Stomach (tissue), 8 donors: ENCODE data around the gene ETFBKMT. TPM values are rescaled to one million over a fixed set of nuclear protein-coding genes. Genes with fewer than 3 reads are reported as not detected.

ENCODE experiments used
- polyA plus RNA-seq, 3 donors: library from polyadenylated mRNA; stranded (reverse); fragments of 200-250 nt; gene quantifications; one replicate each; pipeline ENCODE4 v1.2.3, GENCODE V29; 2013
- total RNA-seq, 5 donors: library from RNA; depleted of rRNA; stranded (reverse); fragments of >200 nt; gene quantifications; one replicate each; pipeline versions ENCODE4 v1.1.0 to v1.2.3, GENCODE V29; 2014 to 2016
- donor health status: healthy with polysubstance abuse.
- donor health status: Bipolar disorder and iron deficiency.
- donor health status: healthy.

Gene ETFBKMT
- total and polyA plus RNA-seq, 8 donors, result 1.1 to 5.0 (median 3.1) TPM; not detected in 1

Other genes starting within 250 kb of the ETFBKMT start
- 10 to 100 TPM in 3 of 5 donors, 1 to 10 TPM in 2; 5.8 to 25.2 (median 13.2) TPM for gene DENND5B, start 68.6 kb upstream of the ETFBKMT start, total RNA-seq
- 1 to 10 TPM; 1.1 to 2.0 (median 1.2) TPM for gene DENND5B, start 68.6 kb upstream of the ETFBKMT start, polyA plus RNA-seq
- 100 to 1,000 TPM in 1 of 5 donors, 10 to 100 TPM in 1, 1 to 10 TPM in 2, not detected in 1; 2.9 to 131 (median 15.6) TPM for gene AMN1, start 69.3 kb downstream of the ETFBKMT start, total RNA-seq
- gene AMN1, start 69.3 kb downstream of the ETFBKMT start, polyA plus RNA-seq, result 10 to 100 TPM in 2 of 3 donors, 1 to 10 TPM in 1; 7.9 to 12.5 (median 11.2) TPM